Smooth muscle cell (in vitro differentiated cells): ENCODE results near the gene STAB2. TPM values are rescaled to one million over a fixed set of nuclear protein-coding genes. Genes with fewer than 3 reads are reported as not detected.

Experiments used
- DNase-seq: peaks from one replicate; lab custom pipeline; 2025; ENCODE audit not compliant: unreplicated experiment; lab: John Stamatoyannopoulos, UW
- H2AFZ ChIP-seq: fragments of 200-600 bp; sonication (generic); 2 replicates; pipeline ENCODE4 v1.6.0; 2016; ENCODE audit warnings: antibody characterized with exemption, low read depth, mild to moderate bottlenecking
- H3F3A ChIP-seq: fragments of 200-600 bp; sonication (generic); 2 replicates; pipeline ENCODE4 v1.6.0; 2017; ENCODE audit warnings: antibody characterized with exemption, low read depth
- H3K27ac ChIP-seq: fragments of 200-600 bp; sonication (generic); 2 replicates; pipeline ENCODE4 v1.5.1; 2016; ENCODE audit warnings: low read depth, mild to moderate bottlenecking
- H3K27me3 ChIP-seq: fragments of 200-600 bp; sonication (generic); 2 replicates; pipeline ENCODE4 v1.6.1; 2016; ENCODE audit warnings: low read depth, mild to moderate bottlenecking
- H3K36me3 ChIP-seq: fragments of 200-600 bp; sonication (generic); 2 replicates; pipeline ENCODE4 v1.5.1; 2016; ENCODE audit warnings: low read depth
- H3K4me1 ChIP-seq: fragments of 200-600 bp; sonication (generic); 2 replicates; pipeline ENCODE4 v1.5.1; 2016; ENCODE audit warnings: low read depth
- H3K4me2 ChIP-seq: fragments of 200-600 bp; sonication (generic); 2 replicates; pipeline ENCODE4 v1.6.0; 2016; ENCODE audit warnings: mild to moderate bottlenecking
- H3K4me3 ChIP-seq: fragments of 200-600 bp; sonication (generic); 2 replicates; pipeline ENCODE4 v1.5.1; 2016; ENCODE audit warnings: mild to moderate bottlenecking
- H3K79me2 ChIP-seq: fragments of 200-600 bp; sonication (generic); 2 replicates; pipeline ENCODE4 v1.6.0; 2016; ENCODE audit warnings: low read depth, mild to moderate bottlenecking
- H3K9ac ChIP-seq: fragments of 200-600 bp; sonication (generic); 2 replicates; pipeline ENCODE4 v1.6.0; 2016; ENCODE audit warnings: low read depth
- H3K9me3 ChIP-seq: fragments of 200-600 bp; sonication (generic); replicated peaks from 2 replicates; pipeline ENCODE4 v1.5.1; 2016; ENCODE audit warnings: low read depth
- H4K20me1 ChIP-seq: fragments of 200-600 bp; sonication (generic); 2 replicates; pipeline ENCODE4 v1.6.0; 2016; ENCODE audit warnings: low read depth
- WGBS: methylation state at CpG from one replicate; pipeline ENCODE4 v1.1.7; 2016; ENCODE audit warnings: low lambda C conversion rate; 5-methylcytosine and 5-hydroxymethylcytosine counted together
- polyA plus RNA-seq: library from polyadenylated mRNA; unstranded; fragments of >200 nt; fragmentation: Nextera tagmentation; extraction: Ambion mirVana; gene quantifications from 2 replicates; pipeline ENCODE4 v1.2.1, GENCODE V29; 2016
- total RNA-seq: library from RNA; depleted of rRNA; stranded (reverse); fragments of >200 nt; gene quantifications from 2 replicates; pipeline ENCODE4 v1.2.3, GENCODE V29; 2014
- TF ChIP-seq, protein P1 (sequence below): fragments of 200-600 bp; sonication (generic); IDR thresholded peaks from 2 replicates; pipeline ENCODE4 v1.5.1; 2017; ENCODE audit warnings: borderline replicate concordance, mild to moderate bottlenecking, antibody characterized with exemption; ENCODE audit not compliant: insufficient read depth, poor library complexity, severe bottlenecking

STAB2 gene
- total and polyA plus RNA-seq, 2 experiments from 2014 or later: not detected

- Histone ChIP-seq H2AFZ (no peak overlapping the region), H3K9me3 (no peaks in the 10 kb centered on the region), H3K4me3 (no peak overlapping the region), H3K9ac (no peak overlapping the region), H3K4me1 (no peaks in the 10 kb centered on the region), H3F3A (peaks cover 6% of the 10 kb centered on the region), H3K79me2 (no peaks in the 10 kb centered on the region), H3K4me2 (no peak overlapping the region), H3K27me3 (no peaks in the 10 kb centered on the region), H4K20me1 (no peaks in the 10 kb centered on the region), H3K27ac (no peak overlapping the region), H3K36me3 (no peaks in the 10 kb centered on the region)
- WGBS: 92% methylated on average over 1 of the region's 1 CpG
- no peak for DNase-seq
- TF ChIP-seq, protein P1, sequence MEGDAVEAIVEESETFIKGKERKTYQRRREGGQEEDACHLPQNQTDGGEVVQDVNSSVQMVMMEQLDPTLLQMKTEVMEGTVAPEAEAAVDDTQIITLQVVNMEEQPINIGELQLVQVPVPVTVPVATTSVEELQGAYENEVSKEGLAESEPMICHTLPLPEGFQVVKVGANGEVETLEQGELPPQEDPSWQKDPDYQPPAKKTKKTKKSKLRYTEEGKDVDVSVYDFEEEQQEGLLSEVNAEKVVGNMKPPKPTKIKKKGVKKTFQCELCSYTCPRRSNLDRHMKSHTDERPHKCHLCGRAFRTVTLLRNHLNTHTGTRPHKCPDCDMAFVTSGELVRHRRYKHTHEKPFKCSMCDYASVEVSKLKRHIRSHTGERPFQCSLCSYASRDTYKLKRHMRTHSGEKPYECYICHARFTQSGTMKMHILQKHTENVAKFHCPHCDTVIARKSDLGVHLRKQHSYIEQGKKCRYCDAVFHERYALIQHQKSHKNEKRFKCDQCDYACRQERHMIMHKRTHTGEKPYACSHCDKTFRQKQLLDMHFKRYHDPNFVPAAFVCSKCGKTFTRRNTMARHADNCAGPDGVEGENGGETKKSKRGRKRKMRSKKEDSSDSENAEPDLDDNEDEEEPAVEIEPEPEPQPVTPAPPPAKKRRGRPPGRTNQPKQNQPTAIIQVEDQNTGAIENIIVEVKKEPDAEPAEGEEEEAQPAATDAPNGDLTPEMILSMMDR: no peak
These were observed 216.8 kb downstream of the STAB2 start for GRCh38 chr12:103803847-103804246.

DNA sequence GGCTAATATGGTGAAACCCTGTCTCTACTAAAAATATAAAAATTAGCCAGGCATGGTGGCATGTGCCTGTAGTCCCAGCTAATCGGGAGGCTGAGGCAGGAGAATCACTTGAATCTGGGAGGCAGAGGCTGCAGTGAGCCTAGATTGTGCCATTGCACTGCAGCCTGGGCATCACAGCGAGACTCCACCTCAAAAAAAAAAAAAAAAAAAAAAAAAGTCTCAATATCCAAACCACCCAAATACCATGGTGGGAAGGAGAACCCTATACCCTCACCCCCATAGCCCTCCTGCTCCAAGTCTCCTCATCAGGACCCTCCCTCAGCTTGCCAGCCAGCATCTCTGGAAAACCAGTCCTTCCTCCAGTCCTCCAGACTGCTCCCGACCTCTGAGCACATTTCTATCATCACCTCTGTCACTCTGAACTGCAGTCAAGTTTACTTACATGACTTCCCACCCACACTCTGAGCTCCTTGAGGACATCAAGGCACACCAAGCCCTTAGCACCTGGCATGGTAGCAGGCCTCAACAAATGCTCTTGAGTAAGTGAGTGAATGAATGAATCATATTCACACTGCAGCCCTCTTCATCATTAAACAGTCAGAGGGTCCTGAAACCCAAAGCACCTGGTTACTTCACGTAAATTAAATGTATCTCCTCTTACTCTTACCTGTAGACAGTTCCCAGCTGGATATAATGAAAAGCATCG, 218.7 kb downstream of the STAB2 start:
- no peaks in the 10 kb centered on the region for H3K9me3 ChIP-seq
- peaks cover 6% of the 10 kb centered on the region for H3F3A ChIP-seq
- H3K9ac ChIP-seq: no peak overlapping the region
- 80% methylated on average over 4 of the region's 5 CpGs for WGBS
- TF ChIP-seq, protein P1: no peak
- H4K20me1 ChIP-seq: no peaks in the 10 kb centered on the region
- H3K4me2 ChIP-seq: peak overlapping the region; percentile 33
- H3K27me3 ChIP-seq: no peaks in the 10 kb centered on the region
- H2AFZ ChIP-seq: no peak overlapping the region
- H3K36me3 ChIP-seq: no peaks in the 10 kb centered on the region
- H3K4me3 ChIP-seq: no peak overlapping the region
- no peaks in the 10 kb centered on the region for H3K79me2 ChIP-seq
- H3K4me1 ChIP-seq: no peaks in the 10 kb centered on the region
- H3K27ac ChIP-seq: peak overlapping the region; percentile 31
- no peak for DNase-seq

- Histone ChIP-seq H3K9me3 (no peaks in the 10 kb centered on the region), H3K4me3 (no peak overlapping the region), H3K9ac (no peak overlapping the region), H4K20me1 (no peaks in the 10 kb centered on the region), H3K79me2 (no peaks in the 10 kb centered on the region), H2AFZ (no peak overlapping the region), H3K27ac (no peak overlapping the region), H3K4me2 (no peak overlapping the region), H3F3A (peaks cover 6% of the 10 kb centered on the region), H3K27me3 (no peaks in the 10 kb centered on the region), H3K4me1 (no peaks in the 10 kb centered on the region), H3K36me3 (no peaks in the 10 kb centered on the region)
- no peak for DNase-seq
- WGBS: 93% methylated on average over 4 of the region's 4 CpGs
- TF ChIP-seq, protein P1: no peak
These were observed 219.7 kb downstream of the STAB2 start for GRCh38 chr12:103806803-103807202.
